IPS-18c (cell line): ENCODE results near the gene PRDM16.

Experiments
- H3K4me3 ChIP-seq: 2 replicates; pipeline ENCODE4 v1.7.0; 2013; ENCODE audit warnings: low read depth, mild to moderate bottlenecking, low read length, moderate library complexity; ENCODE audit not compliant: insufficient read depth
- H3K9me3 ChIP-seq: one replicate; pipeline ENCODE4 v1.6.1; 2013; ENCODE audit warnings: mild to moderate bottlenecking, low read length, moderate library complexity; ENCODE audit not compliant: control insufficient read depth, insufficient read depth

The PRDM16 gene

DNA sequence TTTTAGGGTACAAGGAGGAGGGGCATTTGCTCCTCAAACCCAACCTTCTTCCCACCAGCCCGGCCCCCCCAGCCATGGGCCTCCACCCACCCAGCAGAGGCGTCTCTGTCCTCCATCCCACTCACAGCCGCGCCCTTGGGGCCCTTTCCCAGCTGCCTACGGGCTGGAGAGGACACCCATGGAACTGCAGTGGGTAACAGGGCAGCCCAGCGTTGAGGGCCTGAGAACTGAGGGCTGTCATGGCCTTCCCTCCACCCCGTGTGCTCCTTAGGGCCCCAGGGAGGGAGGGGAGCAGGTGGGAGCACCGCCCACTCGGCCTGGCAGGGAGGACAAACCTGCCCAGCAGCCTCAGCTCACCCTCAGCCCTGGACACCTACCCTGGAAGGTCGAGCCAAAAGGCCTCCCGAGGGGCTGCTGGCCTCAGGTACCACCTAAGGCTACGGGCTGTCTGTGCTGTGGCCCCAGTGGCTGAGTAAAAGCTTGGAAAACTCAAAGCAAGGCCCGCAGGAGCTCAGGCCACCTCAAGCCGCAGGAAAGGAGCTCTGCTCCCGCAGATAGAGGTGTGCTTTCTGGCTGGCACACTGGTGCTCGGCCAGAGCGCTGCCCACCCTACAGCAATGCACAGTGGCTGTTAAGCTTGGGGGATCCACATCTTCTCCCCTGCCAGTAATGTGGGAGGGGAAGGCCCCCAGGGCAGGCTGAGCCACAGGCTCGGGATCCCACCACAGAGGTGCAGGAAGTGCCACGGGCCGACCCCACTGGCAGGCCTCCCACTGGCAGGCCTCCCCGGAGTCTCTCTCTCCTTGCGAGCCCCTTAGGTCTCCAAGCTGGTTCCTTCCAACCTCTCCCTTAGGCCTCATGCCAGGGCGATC, 383.2 kb downstream of the PRDM16 start:
- Histone ChIP-seq H3K4me3 (no peak overlapping the region), H3K9me3 (no peaks in the 10 kb centered on the region)

GRCh38 chr1:3452866-3453175, 383.8 kb downstream of the PRDM16 start:
- no peak overlapping the region for H3K4me3 ChIP-seq

DNA sequence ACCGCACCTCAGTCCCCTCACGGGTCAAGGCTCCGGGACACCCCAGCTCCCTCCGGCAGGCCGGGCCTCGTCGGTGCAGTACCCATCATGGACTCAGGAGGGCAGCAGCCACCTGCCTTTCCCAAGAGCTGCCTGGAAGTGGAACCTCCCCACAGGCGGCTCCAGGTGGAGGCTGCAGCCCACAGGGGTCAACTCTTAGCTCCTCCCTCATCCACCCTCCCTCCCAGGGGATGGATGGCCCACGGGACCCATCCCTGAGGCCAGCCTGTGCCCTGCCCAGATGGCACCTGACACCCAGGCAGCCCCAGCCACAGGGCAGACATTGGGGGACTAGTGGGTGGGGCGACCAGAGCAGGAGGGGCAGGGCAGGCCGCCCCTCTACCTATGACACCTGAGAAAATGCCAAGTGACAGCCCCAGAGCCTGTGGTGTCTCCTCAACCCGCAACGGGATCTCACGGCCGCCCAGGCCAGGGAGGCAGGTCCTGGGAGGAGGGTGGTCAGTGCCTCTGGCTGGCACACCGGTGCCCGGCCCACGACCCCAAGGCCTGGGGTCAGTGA, 384.3 kb downstream of the PRDM16 start:
- Histone ChIP-seq H3K4me3 (no peak overlapping the region), H3K9me3 (no peaks in the 10 kb centered on the region)

More at GRCh38 chr1:3452866-3453175, 383.8 kb downstream of the PRDM16 start:
- no peaks in the 10 kb centered on the region for H3K9me3 ChIP-seq

DNA sequence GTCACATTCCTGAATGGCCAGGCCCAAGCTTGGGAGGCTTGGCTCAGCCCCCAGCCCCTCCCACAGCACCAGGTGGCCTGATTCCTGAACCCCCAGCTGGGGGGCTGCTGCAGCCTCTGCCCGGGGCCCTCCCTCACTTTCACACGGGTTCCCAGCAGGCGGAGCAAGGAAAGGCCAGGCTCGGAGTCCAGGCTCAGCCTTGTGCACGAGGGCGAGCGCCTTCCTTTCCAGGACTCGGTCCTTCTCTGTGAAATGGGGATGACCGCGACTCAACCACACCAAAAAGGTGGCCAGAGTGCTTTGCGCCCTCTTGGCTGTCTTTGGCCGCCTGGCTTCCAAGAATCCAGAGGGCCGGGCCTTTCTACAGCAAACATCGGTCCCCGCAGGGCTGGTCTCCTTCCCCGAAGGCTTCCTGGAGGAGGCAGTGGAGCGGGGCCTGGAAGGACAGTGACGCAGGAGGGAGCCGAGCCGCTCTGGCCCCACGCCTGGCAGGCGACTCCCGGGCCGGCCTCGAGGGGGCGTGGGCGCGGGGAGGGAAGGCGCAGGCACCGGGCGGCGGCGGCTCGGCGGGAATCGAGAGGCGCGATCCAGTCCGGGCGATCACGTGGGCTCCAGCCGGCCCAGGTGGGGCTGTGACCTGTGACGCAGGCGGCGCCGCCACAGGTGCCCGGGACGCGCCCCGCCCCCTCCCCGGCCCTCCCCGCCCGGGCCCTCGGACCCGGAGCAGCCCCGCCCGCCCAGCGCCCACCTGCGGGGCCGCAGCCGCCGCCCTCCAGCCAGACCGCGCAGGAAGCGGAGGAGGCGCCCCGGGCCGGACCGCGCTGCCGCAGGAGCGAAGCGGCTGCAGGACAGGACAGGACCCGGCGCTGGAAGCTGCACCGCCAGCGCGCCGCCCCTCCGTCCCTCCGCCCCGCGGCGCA, 385.1 kb downstream of the PRDM16 start, which contains the start of gene ARHGEF16:
Gene ARHGEF16 (plus strand): TSS at position 775 of the 920 bp plus-strand sequence. CDS start 8,420 bp downstream, outside the sequence.
- Histone ChIP-seq H3K9me3 (no peaks in the 10 kb centered on the region), H3K4me3 (peak within 1 kb of the TSS; percentile 62)

DNA sequence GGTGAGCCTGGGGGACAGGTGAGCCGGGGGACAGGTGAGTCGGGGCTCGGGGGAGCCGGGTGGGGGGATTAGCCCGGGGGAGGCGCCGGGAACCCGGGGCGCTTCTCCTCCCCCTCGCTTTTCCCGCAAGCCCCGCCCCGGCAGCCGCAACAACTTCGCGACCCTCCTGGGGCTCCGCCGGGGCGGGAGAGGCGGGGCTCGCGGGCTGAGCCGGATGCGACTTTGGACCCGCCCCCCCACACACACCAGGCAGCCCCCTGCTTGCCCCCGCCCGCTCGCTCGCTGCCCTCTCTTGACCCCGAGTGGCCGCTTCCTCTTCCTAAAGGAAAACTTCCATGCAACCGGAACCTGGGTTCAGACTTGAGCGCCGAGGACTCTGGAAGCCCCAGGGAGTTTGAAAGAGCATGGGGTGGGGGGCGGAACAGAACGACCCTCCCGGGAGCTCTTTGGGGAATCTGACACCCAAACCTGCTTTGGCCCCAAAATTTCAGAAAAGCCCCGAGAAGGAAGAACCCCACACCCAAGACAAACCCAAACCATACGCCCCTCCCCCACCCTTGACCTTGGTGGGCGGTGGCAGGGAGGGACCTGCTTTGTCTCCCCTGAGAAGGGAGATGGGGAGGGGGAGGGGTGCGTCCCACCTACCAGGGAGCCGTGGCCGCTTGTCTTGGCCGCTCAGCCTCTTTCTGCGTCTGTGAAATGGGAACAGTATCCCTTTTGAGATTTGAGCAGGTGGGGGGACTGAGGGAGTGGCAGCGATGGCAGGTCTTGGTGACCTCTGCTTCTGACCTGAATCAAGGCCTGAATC, 386.0 kb downstream of the PRDM16 start:
- peak overlapping the region; percentile 62 for H3K4me3 ChIP-seq

GRCh38 chr1:3455670-3456448, 386.9 kb downstream of the PRDM16 start:
- Histone ChIP-seq H3K9me3 (no peaks in the 10 kb centered on the region), H3K4me3 (peak overlapping the region; percentile 62)

More for the DNA sequence above, 386.0 kb downstream of the PRDM16 start:
- no peaks in the 10 kb centered on the region for H3K9me3 ChIP-seq

GRCh38 chr1:3456449-3456963, 387.5 kb downstream of the PRDM16 start:
- Histone ChIP-seq H3K4me3 (no peak overlapping the region), H3K9me3 (no peaks in the 10 kb centered on the region)

DNA sequence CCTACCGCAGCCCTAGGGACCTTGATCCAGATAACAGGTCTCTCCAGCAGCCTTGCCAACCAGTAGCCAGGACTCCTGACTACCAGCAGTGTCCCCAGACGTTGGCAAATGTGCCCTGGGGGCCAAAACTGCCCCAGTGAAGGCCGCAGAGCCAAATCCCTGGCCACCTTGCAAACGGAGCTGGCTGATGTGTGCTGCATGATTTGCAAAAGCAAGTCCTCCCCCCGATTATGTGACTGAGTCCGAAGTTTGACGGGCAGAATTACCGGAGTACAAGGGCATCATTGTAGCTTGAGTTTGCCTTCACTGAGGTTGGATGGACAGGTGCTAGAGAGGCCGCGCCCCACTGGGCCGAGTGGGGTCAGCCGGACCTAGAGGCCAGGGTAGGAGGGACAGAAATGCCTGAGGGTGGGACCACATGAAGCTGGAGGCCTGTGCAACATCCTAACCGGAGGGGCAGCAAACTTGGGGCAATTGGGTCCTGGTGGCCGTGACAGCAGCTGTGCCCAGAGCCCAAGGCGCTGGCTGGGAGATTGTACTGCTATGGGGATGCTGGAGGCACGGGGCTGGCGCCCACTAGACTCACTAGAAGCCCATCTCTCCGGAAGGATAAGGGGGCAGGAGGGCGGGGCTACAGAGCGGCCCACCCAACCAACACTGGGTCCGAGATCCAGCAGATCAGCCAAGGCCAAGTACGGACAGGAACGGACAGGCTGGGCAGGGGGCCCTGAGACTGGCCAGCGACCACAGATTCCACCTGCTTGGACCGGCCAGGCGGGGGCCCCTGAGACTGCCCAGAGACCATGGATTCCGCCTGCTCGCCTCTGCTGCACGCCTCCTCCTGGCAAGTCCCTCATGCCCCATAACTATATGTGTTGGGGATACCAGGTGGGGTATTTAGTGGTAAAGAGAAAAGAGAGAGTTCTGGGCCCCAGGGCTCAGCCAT, 388.2 kb downstream of the PRDM16 start:
- Histone ChIP-seq H3K9me3 (no peaks in the 10 kb centered on the region), H3K4me3 (no peak overlapping the region)

- H3K4me3 ChIP-seq, result no peak overlapping the region
- no peaks in the 10 kb centered on the region for H3K9me3 ChIP-seq
Observed at GRCh38 chr1:3457910-3458883, 389.2 kb downstream of the PRDM16 start.

GRCh38 chr1:3459051-3459908, 390.3 kb downstream of the PRDM16 start:
- H3K9me3 ChIP-seq, result no peaks in the 10 kb centered on the region
- H3K4me3 ChIP-seq, result no peak overlapping the region

- H3K9me3 ChIP-seq, result no peaks in the 10 kb centered on the region
- H3K4me3 ChIP-seq, result no peak overlapping the region
Observed at GRCh38 chr1:3459940-3460671, 391.1 kb downstream of the PRDM16 start.

- no peak overlapping the region for H3K4me3 ChIP-seq
- H3K9me3 ChIP-seq, result no peaks in the 10 kb centered on the region
Observed at GRCh38 chr1:3460672-3461131, 391.7 kb downstream of the PRDM16 start.
